ENCODE data around the gene ASTN2. TPM values are rescaled to one million over a fixed set of nuclear protein-coding genes. Genes with fewer than 3 reads are reported as not detected.

Gene ASTN2
- total RNA-seq, 4 donors from 2014 or later = 0.94 to 5.6 (median 3.7) TPM

GRCh38 chr9:117253261-117253660, 161.6 kb downstream of the ASTN2 start:
- DNase-seq = no peak
- intact Hi-C loops (cut with DNase I) = no loop called here
- WGBS, 2 donors = 19 to 47% methylated on average over 2 of the region's 2 CpGs
- Histone ChIP-seq H3K4me3 (replicated peaks in 1 of 3) (no peak overlapping the region), H3K4me1 (no peaks in the 10 kb centered on the region), H3K9me3 (no peaks in the 10 kb centered on the region), H3K27ac (no peak overlapping the region), H3K36me3 (no peaks in the 10 kb centered on the region), H3K27me3 (no peaks in the 10 kb centered on the region)
- TF ChIP-seq, protein P1, sequence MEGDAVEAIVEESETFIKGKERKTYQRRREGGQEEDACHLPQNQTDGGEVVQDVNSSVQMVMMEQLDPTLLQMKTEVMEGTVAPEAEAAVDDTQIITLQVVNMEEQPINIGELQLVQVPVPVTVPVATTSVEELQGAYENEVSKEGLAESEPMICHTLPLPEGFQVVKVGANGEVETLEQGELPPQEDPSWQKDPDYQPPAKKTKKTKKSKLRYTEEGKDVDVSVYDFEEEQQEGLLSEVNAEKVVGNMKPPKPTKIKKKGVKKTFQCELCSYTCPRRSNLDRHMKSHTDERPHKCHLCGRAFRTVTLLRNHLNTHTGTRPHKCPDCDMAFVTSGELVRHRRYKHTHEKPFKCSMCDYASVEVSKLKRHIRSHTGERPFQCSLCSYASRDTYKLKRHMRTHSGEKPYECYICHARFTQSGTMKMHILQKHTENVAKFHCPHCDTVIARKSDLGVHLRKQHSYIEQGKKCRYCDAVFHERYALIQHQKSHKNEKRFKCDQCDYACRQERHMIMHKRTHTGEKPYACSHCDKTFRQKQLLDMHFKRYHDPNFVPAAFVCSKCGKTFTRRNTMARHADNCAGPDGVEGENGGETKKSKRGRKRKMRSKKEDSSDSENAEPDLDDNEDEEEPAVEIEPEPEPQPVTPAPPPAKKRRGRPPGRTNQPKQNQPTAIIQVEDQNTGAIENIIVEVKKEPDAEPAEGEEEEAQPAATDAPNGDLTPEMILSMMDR (IDR thresholded peaks at IDR 0.05) = no peak

DNA sequence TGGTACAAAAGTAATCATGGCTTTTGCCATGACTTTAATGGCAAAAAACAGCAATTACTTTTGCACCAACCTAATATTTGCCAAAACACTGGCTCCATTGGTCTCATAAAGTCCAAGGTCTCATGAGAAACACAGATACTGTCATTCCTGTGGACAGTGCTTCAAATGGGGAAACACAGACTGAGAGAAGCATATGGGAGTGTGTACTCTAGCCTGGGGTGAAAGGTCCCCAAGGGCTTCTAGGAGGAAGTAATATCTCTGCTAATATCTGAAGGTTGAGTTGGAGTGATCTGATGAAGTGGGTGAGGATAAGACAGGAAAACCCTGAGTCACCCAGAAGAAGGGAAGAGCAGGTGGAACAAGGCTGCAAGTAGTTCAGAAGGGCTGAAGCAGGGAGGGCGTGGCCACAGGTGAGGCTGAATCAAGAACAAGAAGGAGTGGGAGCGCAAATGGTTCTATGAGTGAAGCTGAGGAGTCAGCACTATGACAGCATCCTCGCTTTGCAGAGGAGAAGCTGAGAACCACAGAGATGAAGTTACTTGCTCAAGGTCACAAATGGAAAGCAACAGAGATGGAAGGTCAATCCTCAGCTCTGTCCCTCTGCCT, 164.1 kb downstream of the ASTN2 start:
- Histone ChIP-seq H3K36me3 (no peaks in the 10 kb centered on the region), H3K4me3 (replicated peaks in 1 of 3) (no peak overlapping the region), H3K4me1 (no peaks in the 10 kb centered on the region), H3K9me3 (no peaks in the 10 kb centered on the region), H3K27me3 (no peaks in the 10 kb centered on the region), H3K27ac (no peak overlapping the region)
- TF ChIP-seq, protein P1 (IDR thresholded peaks at IDR 0.05) = no peak
- TF ChIP-seq POLR2A (IDR thresholded peaks at IDR 0.05) = no peak
- DNase-seq = no peak
- WGBS, 2 donors = 78 to 88% methylated on average over 3 of the region's 3 CpGs
- intact Hi-C loops (cut with DNase I) = no loop called here

- Histone ChIP-seq H3K4me1 (no peaks in the 10 kb centered on the region), H3K36me3 (no peaks in the 10 kb centered on the region), H3K9me3 (no peaks in the 10 kb centered on the region), H3K4me3 (replicated peaks in 1 of 3) (no peak overlapping the region), H3K27ac (no peak overlapping the region), H3K27me3 (no peaks in the 10 kb centered on the region)
- TF ChIP-seq, protein P1 (IDR thresholded peaks at IDR 0.05) = no peak
- TF ChIP-seq POLR2A (IDR thresholded peaks at IDR 0.05) = no peak
- 78 to 91% methylated on average over 3 of the region's 3 CpGs for WGBS, 2 donors
- DNase-seq = no peak
- intact Hi-C loops (cut with DNase I) = no loop called here
These were observed 165.1 kb downstream of the ASTN2 start for GRCh38 chr9:117249799-117250198.

DNA sequence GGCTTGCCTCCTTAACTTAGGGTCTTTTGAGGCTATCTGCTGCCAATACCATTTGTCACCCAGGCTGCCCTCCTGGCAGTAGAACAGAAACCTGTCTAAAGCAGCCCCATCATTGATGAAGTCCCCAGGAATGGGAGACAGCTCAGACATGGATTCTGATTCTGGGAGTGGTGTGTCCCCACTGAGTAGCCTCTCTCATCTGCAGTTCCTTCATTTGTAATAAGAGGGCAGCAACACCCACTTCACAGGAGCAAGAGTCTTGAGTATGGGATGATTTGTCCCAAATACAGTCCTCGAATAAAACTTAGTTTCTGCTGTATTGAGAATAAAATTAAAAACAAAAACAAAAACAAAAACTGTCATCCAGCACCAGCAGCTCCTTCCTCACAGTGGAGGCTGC, 167.6 kb downstream of the ASTN2 start:
- Histone ChIP-seq H3K36me3 (no peaks in the 10 kb centered on the region), H3K4me1 (no peaks in the 10 kb centered on the region), H3K27me3 (no peaks in the 10 kb centered on the region), H3K9me3 (no peaks in the 10 kb centered on the region), H3K4me3 (replicated peaks in 1 of 3) (no peak overlapping the region), H3K27ac (no peak overlapping the region)
- intact Hi-C loops (cut with DNase I) = no loop called here
- WGBS, 2 donors = 18 to 50% methylated on average over 1 of the region's 1 CpG
- DNase-seq = peak in 1 of 2 donors; percentile 12
- TF ChIP-seq, protein P1 (IDR thresholded peaks at IDR 0.05) = peak in 4 of 6 experiments; percentile 21 to 57 (median 40)
- no peak for TF ChIP-seq POLR2A (IDR thresholded peaks at IDR 0.05)

- Histone ChIP-seq H3K4me3 (replicated peaks in 1 of 3) (no peak overlapping the region), H3K36me3 (no peaks in the 10 kb centered on the region), H3K27me3 (no peaks in the 10 kb centered on the region), H3K4me1 (no peaks in the 10 kb centered on the region), H3K27ac (no peak overlapping the region), H3K9me3 (no peaks in the 10 kb centered on the region)
- intact Hi-C loops (cut with DNase I) = no loop called here
- WGBS, 2 donors = 81 to 86% methylated on average over 8 of the region's 8 CpGs
- no peak for DNase-seq
- TF ChIP-seq POLR2A (IDR thresholded peaks at IDR 0.05) = no peak
- TF ChIP-seq, protein P1 (IDR thresholded peaks at IDR 0.05) = no peak
These were observed 169.6 kb downstream of the ASTN2 start for GRCh38 chr9:117245175-117245829.

Data from thyroid gland (tissue), 4 donors.